GM18505 (cell line): ENCODE results near the gene MGAT4C.

Experiments
- ATAC-seq: cut with Tn5 transposase; IDR thresholded peaks from one replicate; pipeline ENCODE4 v1.9.1; 2021; ENCODE audit not compliant: unreplicated experiment
- POLR2A ChIP-seq: IDR thresholded peaks from 4 replicates; pipeline ENCODE4 v1.6.1; 2011; ENCODE audit warnings: borderline replicate concordance; ENCODE audit not compliant: insufficient read depth, insufficient read length; ENCODE audit errors: extremely low read depth

Gene MGAT4C

GRCh38 chr12:86198696-86199444 is 57.3 kb downstream of the MGAT4C start:
- TF ChIP-seq POLR2A: no peak
- no peak for ATAC-seq

- no peak for TF ChIP-seq POLR2A
- no peak for ATAC-seq
Observed at GRCh38 chr12:86196465-86196864, 59.7 kb downstream of the MGAT4C start.

GRCh38 chr12:86194721-86195120 is 61.5 kb downstream of the MGAT4C start:
- ATAC-seq: no peak
- TF ChIP-seq POLR2A: no peak

- TF ChIP-seq POLR2A: no peak
- ATAC-seq: no peak
Observed at GRCh38 chr12:86193931-86194330, 62.3 kb downstream of the MGAT4C start.

- no peak for TF ChIP-seq POLR2A
- no peak for ATAC-seq
Observed at GRCh38 chr12:86188226-86188625, 68.0 kb downstream of the MGAT4C start.

GRCh38 chr12:86186449-86186848 is 69.7 kb downstream of the MGAT4C start:
- no peak for TF ChIP-seq POLR2A
- ATAC-seq: no peak

- no peak for ATAC-seq
- TF ChIP-seq POLR2A: no peak
Observed at GRCh38 chr12:86179855-86180254, 76.3 kb downstream of the MGAT4C start.

- no peak for ATAC-seq
- no peak for TF ChIP-seq POLR2A
Observed at GRCh38 chr12:86174188-86174587, 82.0 kb downstream of the MGAT4C start.

- no peak for TF ChIP-seq POLR2A
- ATAC-seq: no peak
Observed at GRCh38 chr12:86172913-86173443, 83.2 kb downstream of the MGAT4C start.

GRCh38 chr12:86170051-86170450 is 86.1 kb downstream of the MGAT4C start:
- no peak for TF ChIP-seq POLR2A
- ATAC-seq: no peak

- TF ChIP-seq POLR2A: no peak
- no peak for ATAC-seq
Observed at GRCh38 chr12:86158956-86159355, 97.2 kb downstream of the MGAT4C start.

- TF ChIP-seq POLR2A: no peak
- no peak for ATAC-seq
Observed at GRCh38 chr12:86154620-86155019, 101.6 kb downstream of the MGAT4C start.

GRCh38 chr12:86148612-86149011 is 107.6 kb downstream of the MGAT4C start:
- TF ChIP-seq POLR2A: no peak
- no peak for ATAC-seq

GRCh38 chr12:86148071-86148470 is 108.1 kb downstream of the MGAT4C start:
- ATAC-seq: no peak
- TF ChIP-seq POLR2A: no peak
